22Rv1 (cell line): ENCODE results near the gene NODAL.

ENCODE experiments used
- ZFX ChIP-seq: fragments of 450-650 bp; IDR thresholded peaks from 2 replicates; pipeline ENCODE4 v1.6.1; 2017; ENCODE audit warnings: antibody characterized with exemption, borderline replicate concordance
- TF ChIP-seq, protein P1 (sequence below): fragments of 450-650 bp; IDR thresholded peaks from 2 replicates; pipeline ENCODE4 v1.5.1; 2017; ENCODE audit warnings: mild to moderate bottlenecking

- TF ChIP-seq, protein P1, sequence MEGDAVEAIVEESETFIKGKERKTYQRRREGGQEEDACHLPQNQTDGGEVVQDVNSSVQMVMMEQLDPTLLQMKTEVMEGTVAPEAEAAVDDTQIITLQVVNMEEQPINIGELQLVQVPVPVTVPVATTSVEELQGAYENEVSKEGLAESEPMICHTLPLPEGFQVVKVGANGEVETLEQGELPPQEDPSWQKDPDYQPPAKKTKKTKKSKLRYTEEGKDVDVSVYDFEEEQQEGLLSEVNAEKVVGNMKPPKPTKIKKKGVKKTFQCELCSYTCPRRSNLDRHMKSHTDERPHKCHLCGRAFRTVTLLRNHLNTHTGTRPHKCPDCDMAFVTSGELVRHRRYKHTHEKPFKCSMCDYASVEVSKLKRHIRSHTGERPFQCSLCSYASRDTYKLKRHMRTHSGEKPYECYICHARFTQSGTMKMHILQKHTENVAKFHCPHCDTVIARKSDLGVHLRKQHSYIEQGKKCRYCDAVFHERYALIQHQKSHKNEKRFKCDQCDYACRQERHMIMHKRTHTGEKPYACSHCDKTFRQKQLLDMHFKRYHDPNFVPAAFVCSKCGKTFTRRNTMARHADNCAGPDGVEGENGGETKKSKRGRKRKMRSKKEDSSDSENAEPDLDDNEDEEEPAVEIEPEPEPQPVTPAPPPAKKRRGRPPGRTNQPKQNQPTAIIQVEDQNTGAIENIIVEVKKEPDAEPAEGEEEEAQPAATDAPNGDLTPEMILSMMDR, result no peak
- TF ChIP-seq ZFX, result no peak
These were observed 36.8 kb downstream of the NODAL start for GRCh38 chr10:70404787-70405036.
